GM19463 (cell line): Measurements from ENCODE around the gene SUPT20HL1.

Experiments used
- ATAC-seq: cut with Tn5 transposase; IDR thresholded peaks from one replicate; pipeline ENCODE4 v1.9.1; 2021; ENCODE audit warnings: mild to moderate bottlenecking, moderate library complexity; ENCODE audit not compliant: unreplicated experiment

The SUPT20HL1 gene

GRCh38 chrX:24396236-24396930 is 35.9 kb downstream of the SUPT20HL1 start:
- ATAC-seq, result no peak

GRCh38 chrX:24396931-24397279 is 36.5 kb downstream of the SUPT20HL1 start:
- no peak for ATAC-seq

- ATAC-seq, result no peak
These were observed 38.3 kb downstream of the SUPT20HL1 start for GRCh38 chrX:24398766-24399165.

GRCh38 chrX:24399550-24399949 is 39.1 kb downstream of the SUPT20HL1 start:
- no peak for ATAC-seq

GRCh38 chrX:24405959-24406358 is 45.5 kb downstream of the SUPT20HL1 start:
- ATAC-seq, result no peak
